H9 (cell line): Measurements from ENCODE around the gene SCARB2. TPM values are rescaled to one million over a fixed set of nuclear protein-coding genes. Genes with fewer than 3 reads are reported as not detected.

Experiments used
- DNase-seq: peaks from one replicate; pipeline ENCODE4 v3.0.0-alpha.2; 2017
- H2AFZ ChIP-seq: one replicate; pipeline ENCODE4 v1.6.1; 2013; ENCODE audit warnings: mild to moderate bottlenecking, low read length, control low read depth, moderate library complexity
- H2AK5ac ChIP-seq: 2 replicates; pipeline ENCODE4 v1.6.1; 2013; ENCODE audit warnings: low read length, control low read depth, mixed read lengths; ENCODE audit not compliant: insufficient read length
- H2BK120ac ChIP-seq: one replicate; pipeline ENCODE4 v1.6.1; 2013; ENCODE audit warnings: low read depth, mild to moderate bottlenecking, low read length, control low read depth, inconsistent platforms; ENCODE audit not compliant: poor library complexity, severe bottlenecking
- H2BK12ac ChIP-seq: 2 replicates; pipeline ENCODE4 v1.6.1; 2013; ENCODE audit warnings: low read length, control low read depth, mixed read lengths, low read depth; ENCODE audit not compliant: insufficient read length
- H2BK15ac ChIP-seq: 2 replicates; pipeline ENCODE4 v1.6.1; 2013; ENCODE audit warnings: low read depth, low read length, control low read depth
- H2BK20ac ChIP-seq: one replicate; pipeline ENCODE4 v1.6.1; 2013; ENCODE audit warnings: low read depth, mild to moderate bottlenecking, low read length, control low read depth, inconsistent platforms; ENCODE audit not compliant: poor library complexity, severe bottlenecking
- H2BK5ac ChIP-seq: 2 replicates; pipeline ENCODE4 v1.6.1; 2013; ENCODE audit warnings: low read length, control low read depth, mixed read lengths; ENCODE audit not compliant: insufficient read length
- H3K14ac ChIP-seq: 2 replicates; pipeline ENCODE4 v1.6.1; 2013; ENCODE audit warnings: low read length, control low read depth; ENCODE audit not compliant: insufficient read depth
- H3K18ac ChIP-seq: 2 replicates; pipeline ENCODE4 v1.6.1; 2013; ENCODE audit warnings: low read depth, mild to moderate bottlenecking, mixed read lengths, low read length, control low read depth; ENCODE audit not compliant: insufficient read length
- H3K23ac ChIP-seq: 2 replicates; pipeline ENCODE4 v1.6.1; 2013; ENCODE audit warnings: low read length, control low read depth, mixed read lengths, low read depth; ENCODE audit not compliant: insufficient read length
- H3K23me2 ChIP-seq: 2 replicates; pipeline ENCODE4 v1.6.1; 2013; ENCODE audit warnings: low read depth, mild to moderate bottlenecking, mixed read lengths, low read length, control low read depth; ENCODE audit not compliant: insufficient read length, poor library complexity, severe bottlenecking
- H3K27ac ChIP-seq: 2 replicates; pipeline ENCODE4 v1.5.1; 2013; ENCODE audit warnings: low read length, control low read depth, mixed read lengths, low read depth; ENCODE audit not compliant: insufficient read length
- H3K27me3 ChIP-seq: 2 replicates; pipeline ENCODE4 v1.6.1; 2013; ENCODE audit warnings: low read length, control low read depth, inconsistent platforms; ENCODE audit not compliant: insufficient read depth
- H3K4ac ChIP-seq: 2 replicates; pipeline ENCODE4 v1.6.1; 2013; ENCODE audit warnings: low read depth, mild to moderate bottlenecking, control low read depth, inconsistent platforms, low read length, moderate library complexity
- H3K4me1 ChIP-seq: 2 replicates; pipeline ENCODE4 v1.6.1; 2013; ENCODE audit warnings: low read length, control low read depth, inconsistent platforms; ENCODE audit not compliant: insufficient read depth
- H3K4me2 ChIP-seq: 2 replicates; pipeline ENCODE4 v1.6.1; 2013; ENCODE audit warnings: low read length, control low read depth, mixed read lengths; ENCODE audit not compliant: insufficient read length, insufficient read depth
- H3K56ac ChIP-seq: 2 replicates; pipeline ENCODE4 v1.6.1; 2013; ENCODE audit warnings: low read depth, mild to moderate bottlenecking, mixed read lengths, low read length, control low read depth; ENCODE audit not compliant: insufficient read length
- H3K79me1 ChIP-seq: 2 replicates; pipeline ENCODE4 v1.6.1; 2013; ENCODE audit warnings: low read depth, mild to moderate bottlenecking, moderate library complexity, low read length, control low read depth, inconsistent platforms; ENCODE audit not compliant: insufficient read depth, poor library complexity, severe bottlenecking
- H3K79me2 ChIP-seq: 2 replicates; pipeline ENCODE4 v1.6.1; 2013; ENCODE audit warnings: low read length, control low read depth, inconsistent platforms; ENCODE audit not compliant: insufficient read depth
- H3K9ac ChIP-seq: 2 replicates; pipeline ENCODE4 v1.6.1; 2013; ENCODE audit warnings: low read length, control low read depth, mixed read lengths; ENCODE audit not compliant: insufficient read length; ENCODE audit errors: extremely low read depth
- H3K9me3 ChIP-seq: one replicate; pipeline ENCODE4 v1.6.1; 2013; ENCODE audit warnings: low read depth, low read length, inconsistent platforms; ENCODE audit not compliant: control insufficient read depth
- H3T11ph ChIP-seq: one replicate; pipeline ENCODE4 v1.6.1; 2013; ENCODE audit warnings: mild to moderate bottlenecking, low read length, control low read depth, inconsistent platforms
- H4K20me1 ChIP-seq: one replicate; pipeline ENCODE4 v1.6.1; 2013; ENCODE audit not compliant: control insufficient read depth, insufficient read length, insufficient read depth
- H4K5ac ChIP-seq: 2 replicates; pipeline ENCODE4 v1.6.1; 2013; ENCODE audit warnings: low read depth, mild to moderate bottlenecking, mixed read lengths, low read length, control low read depth; ENCODE audit not compliant: insufficient read length
- H4K8ac ChIP-seq: replicated peaks from 2 replicates; pipeline ENCODE4 v1.6.1; 2013; ENCODE audit warnings: low read length, control low read depth, mixed read lengths, low read depth; ENCODE audit not compliant: insufficient read length
- H4K91ac ChIP-seq: 2 replicates; pipeline ENCODE4 v1.6.1; 2013; ENCODE audit warnings: low read depth, mild to moderate bottlenecking, moderate library complexity, mixed read lengths, low read length, control low read depth; ENCODE audit not compliant: insufficient read length
- H3K27ac Mint-ChIP-seq, 3 experiments: 2 replicates in 2 of 3; 3 replicates in 1 of 3; pipeline ENCODE4 v1.8.0; 2020 to 2021; ENCODE audit warnings: mixed read lengths in 3 of 3, mild to moderate bottlenecking in 1 of 3, moderate library complexity in 1 of 3
- H3K27me3 Mint-ChIP-seq: 2 replicates; pipeline ENCODE4 v1.8.0; 2021; ENCODE audit warnings: low read depth, mild to moderate bottlenecking, moderate library complexity, mixed read lengths
- H3K36me3 Mint-ChIP-seq, 3 experiments: 2 replicates in 2 of 3; 3 replicates in 1 of 3; pipeline ENCODE4 v1.8.0; 2020 to 2021; ENCODE audit warnings: low read depth in 3 of 3, mixed read lengths in 3 of 3; ENCODE audit not compliant: insufficient read depth in 1 of 3
- H3K4me1 Mint-ChIP-seq, 2 experiments: 2 replicates each; pipeline ENCODE4 v1.8.0; 2020; ENCODE audit warnings: mixed read lengths in 2 of 2
- H3K4me3 Mint-ChIP-seq, 2 experiments: 2 replicates in 1 of 2; 3 replicates in 1 of 2; pipeline ENCODE4 v1.8.0; 2020 to 2021; ENCODE audit warnings: mild to moderate bottlenecking in 2 of 2, mixed read lengths in 2 of 2, moderate library complexity in 1 of 2
- H3K9me3 Mint-ChIP-seq, 2 experiments: 2 replicates in 1 of 2; 3 replicates in 1 of 2; pipeline ENCODE4 v1.8.0; 2020; ENCODE audit warnings: mild to moderate bottlenecking in 2 of 2, mixed read lengths in 2 of 2, moderate library complexity in 1 of 2
- WGBS: extraction: QIAGEN DNeasy Blood & Tissue Kit; methylation state at CpG from one replicate; pipeline ENCODE4 v1.1.7; 2013; ENCODE audit warnings: missing lambda C conversion rate, low lambda C conversion rate, mixed read lengths; ENCODE audit not compliant: insufficient read length; ENCODE audit errors: extremely low coverage; 5-methylcytosine and 5-hydroxymethylcytosine counted together
- total RNA-seq: library from RNA; stranded (reverse); gene quantifications from 2 replicates; pipeline ENCODE4 v1.2.1, GENCODE V29; 2021
- TF ChIP-seq, protein P1 (sequence below): fragments of 200-600 bp; sonication (generic); conservative IDR thresholded peaks from 3 replicates; pipeline ENCODE4 v1.8.0; 2021; ENCODE audit warnings: antibody characterized with exemption, mild to moderate bottlenecking

Gene SCARB2
- total RNA-seq, 1 experiment from 2014 or later: 36.4 TPM

DNA sequence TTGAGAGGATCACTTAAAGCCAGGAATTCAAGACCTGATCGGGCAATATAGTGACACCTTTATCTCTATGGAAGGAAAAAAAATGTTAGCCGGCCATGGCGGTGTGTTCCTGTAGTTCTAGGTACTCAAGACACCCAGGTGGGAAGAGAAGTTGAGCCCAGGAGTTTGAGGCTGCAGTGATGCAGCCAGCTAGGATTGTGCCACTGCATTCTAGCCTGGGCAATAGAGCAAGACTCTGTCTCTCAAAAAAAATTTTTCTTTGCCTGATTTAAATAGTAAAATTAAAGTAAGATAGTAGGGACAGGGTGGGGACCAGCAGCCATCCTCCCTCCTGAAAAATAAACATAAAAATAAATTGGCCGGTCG is 21.0 kb upstream of the SCARB2 start:
- Histone ChIP-seq H3K4ac (no peak overlapping the region), H2BK20ac (no peak overlapping the region), H3K23ac (no peak overlapping the region), H3K9ac (no peak overlapping the region), H3K4me2 (no peak overlapping the region), H3T11ph (no peak overlapping the region), H2BK15ac (no peak overlapping the region), H3K27ac (no peak overlapping the region), H4K5ac (no peak overlapping the region), H4K8ac (no peak overlapping the region), H3K23me2 (peaks cover 7% of the 10 kb centered on the region), H4K20me1 (no peaks in the 10 kb centered on the region), H2AFZ (no peak overlapping the region), H2BK5ac (no peak overlapping the region), H3K14ac (no peak overlapping the region), H2AK5ac (no peak overlapping the region), H3K79me2 (no peaks in the 10 kb centered on the region), H3K9me3 (no peaks in the 10 kb centered on the region), H3K4me1 (peaks cover 6% of the 10 kb centered on the region; the same call in 1 of the 2 replicates), H2BK12ac (no peak overlapping the region), H4K91ac (no peak overlapping the region), H3K79me1 (no peaks in the 10 kb centered on the region), H2BK120ac (no peak overlapping the region), H3K18ac (peak overlapping the region; percentile 3), H3K56ac (no peak overlapping the region), H3K27me3 (no peaks in the 10 kb centered on the region)
- Mint-ChIP-seq H3K9me3 (peaks cover 4% of the 10 kb centered on the region in 2 experiments; a peak in 3 of 5 replicates), H3K4me1 (peaks cover 30 to 41% of the 10 kb centered on the region in 2 experiments), H3K4me3 (no peak overlapping the region), H3K27ac (peak overlapping the region; percentile 2 to 79 (median 59); a peak in 5 of 7 replicates), H3K36me3 (peaks cover under 1 to 7% (median 6%) of the 10 kb centered on the region in 3 experiments; a peak in 5 of 7 replicates), H3K27me3 (no peaks in the 10 kb centered on the region; the same call in none of the 2 replicates)
- no CpG with 5 or more reads among the region's 5 CpGs for WGBS
- no peak for DNase-seq
- TF ChIP-seq, protein P1, sequence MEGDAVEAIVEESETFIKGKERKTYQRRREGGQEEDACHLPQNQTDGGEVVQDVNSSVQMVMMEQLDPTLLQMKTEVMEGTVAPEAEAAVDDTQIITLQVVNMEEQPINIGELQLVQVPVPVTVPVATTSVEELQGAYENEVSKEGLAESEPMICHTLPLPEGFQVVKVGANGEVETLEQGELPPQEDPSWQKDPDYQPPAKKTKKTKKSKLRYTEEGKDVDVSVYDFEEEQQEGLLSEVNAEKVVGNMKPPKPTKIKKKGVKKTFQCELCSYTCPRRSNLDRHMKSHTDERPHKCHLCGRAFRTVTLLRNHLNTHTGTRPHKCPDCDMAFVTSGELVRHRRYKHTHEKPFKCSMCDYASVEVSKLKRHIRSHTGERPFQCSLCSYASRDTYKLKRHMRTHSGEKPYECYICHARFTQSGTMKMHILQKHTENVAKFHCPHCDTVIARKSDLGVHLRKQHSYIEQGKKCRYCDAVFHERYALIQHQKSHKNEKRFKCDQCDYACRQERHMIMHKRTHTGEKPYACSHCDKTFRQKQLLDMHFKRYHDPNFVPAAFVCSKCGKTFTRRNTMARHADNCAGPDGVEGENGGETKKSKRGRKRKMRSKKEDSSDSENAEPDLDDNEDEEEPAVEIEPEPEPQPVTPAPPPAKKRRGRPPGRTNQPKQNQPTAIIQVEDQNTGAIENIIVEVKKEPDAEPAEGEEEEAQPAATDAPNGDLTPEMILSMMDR: no peak
